Hepatocyte (in vitro differentiated cells): Measurements from ENCODE around the gene PRR20B. TPM values are rescaled to one million over a fixed set of nuclear protein-coding genes. Genes with fewer than 3 reads are reported as not detected.
"Not testable (repeated sequence)": the region's sequence is repeated elsewhere in the genome, so short reads cannot be mapped to it uniquely, and the experiment has no call there.

Experiments
- DNase-seq: peaks from one replicate; pipeline ENCODE4 v3.0.0-alpha.2; 2016; ENCODE audit warnings: low spot score
- H2AFZ ChIP-seq: fragments of 200-600 bp; sonication (generic); 2 replicates; pipeline ENCODE4 v1.6.0; 2016; ENCODE audit warnings: antibody characterized with exemption, mild to moderate bottlenecking
- H3K27ac ChIP-seq: fragments of 200-600 bp; sonication (generic); 2 replicates; pipeline ENCODE4 v1.5.1; 2016; ENCODE audit warnings: mild to moderate bottlenecking
- H3K27me3 ChIP-seq: fragments of 200-600 bp; sonication (generic); 2 replicates; pipeline ENCODE4 v1.6.1; 2016
- H3K36me3 ChIP-seq: fragments of 200-600 bp; sonication (generic); replicated peaks from 2 replicates; pipeline ENCODE4 v1.5.1; 2016; ENCODE audit warnings: low read depth; ENCODE audit not compliant: insufficient read depth
- H3K4me1 ChIP-seq: fragments of 200-600 bp; sonication (generic); 2 replicates; pipeline ENCODE4 v1.5.1; 2016; ENCODE audit warnings: mild to moderate bottlenecking, moderate library complexity; ENCODE audit not compliant: insufficient read depth
- H3K4me2 ChIP-seq: fragments of 200-600 bp; sonication (generic); 2 replicates; pipeline ENCODE4 v1.6.0; 2016
- H3K4me3 ChIP-seq: fragments of 200-600 bp; sonication (generic); 2 replicates; pipeline ENCODE4 v1.5.1; 2016; ENCODE audit warnings: mild to moderate bottlenecking
- H3K79me2 ChIP-seq: fragments of 200-600 bp; sonication (generic); 2 replicates; pipeline ENCODE4 v1.6.0; 2017; ENCODE audit warnings: mild to moderate bottlenecking
- H3K9me2 ChIP-seq: fragments of 200-600 bp; sonication (generic); replicated peaks from 2 replicates; pipeline ENCODE4 v1.6.0; 2017; ENCODE audit warnings: mild to moderate bottlenecking; ENCODE audit not compliant: insufficient read depth
- H3K9me3 ChIP-seq: fragments of 200-600 bp; sonication (generic); 2 replicates; pipeline ENCODE4 v1.5.1; 2016; ENCODE audit warnings: low read depth, mild to moderate bottlenecking
- H4K20me1 ChIP-seq: fragments of 200-600 bp; sonication (generic); 2 replicates; pipeline ENCODE4 v1.6.0; 2016; ENCODE audit warnings: mild to moderate bottlenecking; ENCODE audit not compliant: insufficient read depth, poor library complexity, severe bottlenecking
- EZH2 ChIP-seq: fragments of 200-600 bp; sonication (generic); IDR thresholded peaks from 2 replicates; pipeline ENCODE4 v1.6.1; 2016; ENCODE audit warnings: antibody characterized with exemption, mild to moderate bottlenecking, borderline replicate concordance
- EZH2phosphoT487 ChIP-seq: fragments of 200-600 bp; sonication (generic); IDR thresholded peaks from one replicate; pipeline ENCODE4 v1.6.1; 2018; ENCODE audit warnings: antibody characterized with exemption, mild to moderate bottlenecking, low read depth, moderate library complexity; ENCODE audit not compliant: unreplicated experiment, severe bottlenecking
- WGBS: methylation state at CpG from one replicate; pipeline ENCODE4 v1.1.6; 2016; ENCODE audit warnings: low lambda C conversion rate; ENCODE audit errors: missing lambda C conversion rate; 5-methylcytosine and 5-hydroxymethylcytosine counted together
- polyA plus RNA-seq: library from polyadenylated mRNA; unstranded; fragments of >200 nt; fragmentation: Nextera tagmentation; extraction: Ambion mirVana; gene quantifications from 2 replicates; pipeline ENCODE4 v1.2.1, GENCODE V29; 2016
- small RNA-seq: library from RNA; depleted of rRNA; stranded (forward); fragments of <200 nt; gene quantifications from one replicate; pipeline ENCODE3, GENCODE V24; 2014
- total RNA-seq: library from RNA; depleted of rRNA; stranded (reverse); fragments of >200 nt; gene quantifications from 2 replicates; pipeline ENCODE4 v1.2.3, GENCODE V29; 2014
- TF ChIP-seq, protein P1 (sequence below): fragments of 200-600 bp; sonication (generic); IDR thresholded peaks from 2 replicates; pipeline ENCODE4 v1.5.1; 2016; ENCODE audit warnings: antibody characterized with exemption, mild to moderate bottlenecking; ENCODE audit not compliant: poor library complexity

Gene PRR20B
- total and polyA plus RNA-seq, 2 experiments from 2014 or later: not detected

DNA sequence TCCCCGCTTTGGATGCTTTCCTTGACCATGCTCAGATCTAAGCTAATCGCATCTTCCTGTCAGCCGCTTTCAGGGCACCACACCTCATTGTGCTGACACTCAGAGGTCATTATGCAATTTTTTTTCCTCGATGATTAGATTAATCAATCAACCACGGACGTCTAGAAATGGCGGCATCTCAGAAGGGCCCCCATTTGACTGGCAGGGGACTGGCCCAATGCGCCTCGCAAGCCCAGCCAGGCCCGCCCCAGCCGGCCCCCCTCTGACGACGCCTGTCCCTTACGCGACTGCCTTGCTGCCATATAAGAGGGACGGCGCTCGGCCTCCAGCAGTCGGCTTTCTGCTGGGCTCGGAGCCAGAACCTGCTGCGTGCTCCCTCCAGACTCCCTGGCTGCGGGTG is 6.5 kb downstream of the PRR20B start, which contains the start of gene PRR20C:
PRR20C (plus strand) TSS at position 301 of the 400 bp plus-strand sequence. CDS start 387 bp downstream, outside the sequence.
- H3K4me3 ChIP-seq, H3K4me2 ChIP-seq, H3K4me1 ChIP-seq, H4K20me1 ChIP-seq, H3K27ac ChIP-seq, DNase-seq, H3K9me2 ChIP-seq, H3K27me3 ChIP-seq, H2AFZ ChIP-seq, H3K79me2 ChIP-seq, H3K9me3 ChIP-seq, H3K36me3 ChIP-seq: not testable (repeated sequence)
- no CpG with 5 or more reads among the region's 22 CpGs for WGBS

DNA sequence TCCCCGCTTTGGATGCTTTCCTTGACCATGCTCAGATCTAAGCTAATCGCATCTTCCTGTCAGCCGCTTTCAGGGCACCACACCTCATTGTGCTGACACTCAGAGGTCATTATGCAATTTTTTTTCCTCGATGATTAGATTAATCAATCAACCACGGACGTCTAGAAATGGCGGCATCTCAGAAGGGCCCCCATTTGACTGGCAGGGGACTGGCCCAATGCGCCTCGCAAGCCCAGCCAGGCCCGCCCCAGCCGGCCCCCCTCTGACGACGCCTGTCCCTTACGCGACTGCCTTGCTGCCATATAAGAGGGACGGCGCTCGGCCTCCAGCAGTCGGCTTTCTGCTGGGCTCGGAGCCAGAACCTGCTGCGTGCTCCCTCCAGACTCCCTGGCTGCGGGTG is 13.0 kb downstream of the PRR20B start, which contains the start of gene PRR20D:
PRR20D (plus strand) TSS at position 301 of the 400 bp plus-strand sequence. CDS start 387 bp downstream, outside the sequence.
- not testable (repeated sequence) for H3K4me2 ChIP-seq, H3K27me3 ChIP-seq, H2AFZ ChIP-seq, H3K9me2 ChIP-seq, H3K79me2 ChIP-seq, H3K36me3 ChIP-seq, H3K27ac ChIP-seq, H3K4me1 ChIP-seq, DNase-seq, H3K9me3 ChIP-seq, H4K20me1 ChIP-seq, H3K4me3 ChIP-seq
- WGBS: no CpG with 5 or more reads among the region's 22 CpGs

DNA sequence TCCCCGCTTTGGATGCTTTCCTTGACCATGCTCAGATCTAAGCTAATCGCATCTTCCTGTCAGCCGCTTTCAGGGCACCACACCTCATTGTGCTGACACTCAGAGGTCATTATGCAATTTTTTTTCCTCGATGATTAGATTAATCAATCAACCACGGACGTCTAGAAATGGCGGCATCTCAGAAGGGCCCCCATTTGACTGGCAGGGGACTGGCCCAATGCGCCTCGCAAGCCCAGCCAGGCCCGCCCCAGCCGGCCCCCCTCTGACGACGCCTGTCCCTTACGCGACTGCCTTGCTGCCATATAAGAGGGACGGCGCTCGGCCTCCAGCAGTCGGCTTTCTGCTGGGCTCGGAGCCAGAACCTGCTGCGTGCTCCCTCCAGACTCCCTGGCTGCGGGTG is 19.6 kb downstream of the PRR20B start, which contains the start of gene PRR20E:
PRR20E (plus strand) TSS at position 301 of the 400 bp plus-strand sequence. CDS start 387 bp downstream, outside the sequence.
- not testable (repeated sequence) for H3K4me3 ChIP-seq, DNase-seq, H3K4me1 ChIP-seq, H3K4me2 ChIP-seq, H3K79me2 ChIP-seq, H3K36me3 ChIP-seq, H4K20me1 ChIP-seq, H3K9me2 ChIP-seq, H3K9me3 ChIP-seq, H3K27ac ChIP-seq, H3K27me3 ChIP-seq, H2AFZ ChIP-seq
- no CpG with 5 or more reads among the region's 22 CpGs for WGBS

DNA sequence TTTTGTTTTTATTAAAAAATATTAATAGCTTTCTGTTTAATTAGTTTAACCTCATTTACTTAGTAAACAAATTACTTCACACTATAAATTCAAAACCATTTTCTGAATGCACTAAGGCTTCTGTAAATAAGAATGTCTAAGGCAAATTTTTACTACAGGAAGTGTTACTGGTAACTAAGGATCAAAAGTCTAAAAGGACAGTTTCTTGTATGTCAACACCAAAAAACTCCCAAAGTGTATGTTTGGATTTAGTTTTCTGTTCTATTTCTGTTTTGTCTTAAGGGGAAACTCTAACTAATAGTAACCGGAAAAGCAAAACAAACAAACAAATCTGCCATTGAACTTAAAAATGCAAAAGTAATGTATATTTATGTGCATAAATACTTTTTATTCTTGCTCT is 44.4 kb downstream of the PRR20B start:
- 72% methylated on average over 1 of the region's 1 CpG for WGBS
- Histone ChIP-seq H3K9me3 (no peaks in the 10 kb centered on the region), H3K4me3 (no peak overlapping the region), H3K9me2 (no peaks in the 10 kb centered on the region), H3K4me2 (no peak overlapping the region), H3K4me1 (no peaks in the 10 kb centered on the region), H3K36me3 (no peaks in the 10 kb centered on the region), H4K20me1 (no peaks in the 10 kb centered on the region), H2AFZ (no peak overlapping the region), H3K27me3 (no peaks in the 10 kb centered on the region), H3K79me2 (no peaks in the 10 kb centered on the region), H3K27ac (no peak overlapping the region)
- TF ChIP-seq EZH2 (no peak), EZH2phosphoT487 (no peak)
- TF ChIP-seq, protein P1, sequence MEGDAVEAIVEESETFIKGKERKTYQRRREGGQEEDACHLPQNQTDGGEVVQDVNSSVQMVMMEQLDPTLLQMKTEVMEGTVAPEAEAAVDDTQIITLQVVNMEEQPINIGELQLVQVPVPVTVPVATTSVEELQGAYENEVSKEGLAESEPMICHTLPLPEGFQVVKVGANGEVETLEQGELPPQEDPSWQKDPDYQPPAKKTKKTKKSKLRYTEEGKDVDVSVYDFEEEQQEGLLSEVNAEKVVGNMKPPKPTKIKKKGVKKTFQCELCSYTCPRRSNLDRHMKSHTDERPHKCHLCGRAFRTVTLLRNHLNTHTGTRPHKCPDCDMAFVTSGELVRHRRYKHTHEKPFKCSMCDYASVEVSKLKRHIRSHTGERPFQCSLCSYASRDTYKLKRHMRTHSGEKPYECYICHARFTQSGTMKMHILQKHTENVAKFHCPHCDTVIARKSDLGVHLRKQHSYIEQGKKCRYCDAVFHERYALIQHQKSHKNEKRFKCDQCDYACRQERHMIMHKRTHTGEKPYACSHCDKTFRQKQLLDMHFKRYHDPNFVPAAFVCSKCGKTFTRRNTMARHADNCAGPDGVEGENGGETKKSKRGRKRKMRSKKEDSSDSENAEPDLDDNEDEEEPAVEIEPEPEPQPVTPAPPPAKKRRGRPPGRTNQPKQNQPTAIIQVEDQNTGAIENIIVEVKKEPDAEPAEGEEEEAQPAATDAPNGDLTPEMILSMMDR: no peak
- DNase-seq: no peak

Small RNAs within 50 kb of the gene (small RNA-seq; reads per million reads assigned to genes)
- not detected for gene PRR20FP

Other genes starting within 250 kb of the PRR20B start
- not detected in 2 replicates for gene PRR20A, start 6.6 kb upstream of the PRR20B start, total RNA-seq
- not detected in 2 replicates for gene PRR20A, start 6.6 kb upstream of the PRR20B start, polyA plus RNA-seq
- gene PRR20C, start 6.6 kb downstream of the PRR20B start, total RNA-seq: not detected in 2 replicates
- gene PRR20C, start 6.6 kb downstream of the PRR20B start, polyA plus RNA-seq: not detected in 2 replicates
- not detected in 2 replicates for gene PRR20D, start 13.1 kb downstream of the PRR20B start, total RNA-seq
- not detected in 2 replicates for gene PRR20D, start 13.1 kb downstream of the PRR20B start, polyA plus RNA-seq
- not detected in 2 replicates for gene PRR20E, start 19.7 kb downstream of the PRR20B start, total RNA-seq
- gene PRR20E, start 19.7 kb downstream of the PRR20B start, polyA plus RNA-seq: not detected in 2 replicates